Measurements from ENCODE around the gene XPR1. TPM values are rescaled to one million over a fixed set of nuclear protein-coding genes. Genes with fewer than 3 reads are reported as not detected.
"Not testable (repeated sequence)": the region's sequence is repeated elsewhere in the genome, so short reads cannot be mapped to it uniquely, and the experiment has no call there.

The XPR1 gene
- total RNA-seq, 1 experiment from 2014 or later, result 36.1 TPM

GRCh38 chr1:180787628-180788307, 155.9 kb downstream of the XPR1 start:
- ChIA-PET CTCF (no interaction called here), POLR2A (no interaction called here)
- Histone ChIP-seq H3K4me1 (ENCODE audit: control insufficient read depth, insufficient read depth, low read length) (no peaks in the 10 kb centered on the region), H3K4me3 (ENCODE audit: low read depth in 2 of 2, low read length in 2 of 2) (no peak overlapping the region), H3K36me3 (ENCODE audit: control insufficient read depth, insufficient read depth, low read length) (no peaks in the 10 kb centered on the region), H3K27me3 (ENCODE audit: control insufficient read depth, insufficient read depth, low read length) (no peaks in the 10 kb centered on the region), H3K9me3 (ENCODE audit: control insufficient read depth, insufficient read depth, low read depth, low read length) (no peaks in the 10 kb centered on the region), H3K27ac (ENCODE audit: low read length) (no peak overlapping the region)
- TF ChIP-seq POLR2AphosphoS5 (IDR thresholded peaks at IDR 0.05; ENCODE audit: low read depth, low read length), result no peak
- no peak for TF ChIP-seq CTCF (IDR thresholded peaks at IDR 0.05)
- no peak for TF ChIP-seq SIN3A (IDR thresholded peaks at IDR 0.05; ENCODE audit: borderline replicate concordance, insufficient read depth, low read depth, low read length)
- TF ChIP-seq TCF7L2 (IDR thresholded peaks at IDR 0.05; ENCODE audit: low read depth, low read length), result no peak
- TF ChIP-seq REST (IDR thresholded peaks at IDR 0.05; ENCODE audit: insufficient read depth in 1 of 2, low read depth in 2 of 2, low read length in 1 of 2), result no peak
- intact Hi-C loops (cut with micrococcal nuclease; ENCODE audit: unreplicated experiment), result no loop called here
- in situ Hi-C loops (cut with HindIII; ENCODE audit: low pct_unique_long_range_greater_than_20kb, low sequenced_read_pairs), result no loop called here
- ATAC-seq (no peak), DNase-seq (ENCODE audit: low read depth, low spot score) (no peak)
- BruUV-seq (replicated peaks), result no TSS peak

- Histone ChIP-seq H3K4me3 (ENCODE audit: low read depth in 2 of 2, low read length in 2 of 2) (no peak overlapping the region), H3K36me3 (ENCODE audit: control insufficient read depth, insufficient read depth, low read length) (no peaks in the 10 kb centered on the region), H3K4me1 (ENCODE audit: control insufficient read depth, insufficient read depth, low read length) (no peaks in the 10 kb centered on the region), H3K27ac (ENCODE audit: low read length) (no peak overlapping the region), H3K27me3 (ENCODE audit: control insufficient read depth, insufficient read depth, low read length) (no peaks in the 10 kb centered on the region), H3K9me3 (ENCODE audit: control insufficient read depth, insufficient read depth, low read depth, low read length) (no peaks in the 10 kb centered on the region)
- ATAC-seq (no peak), DNase-seq (ENCODE audit: low read depth, low spot score) (no peak)
- CTCF ChIA-PET, result no interaction called here
- intact Hi-C loops (cut with micrococcal nuclease; ENCODE audit: unreplicated experiment), result no loop called here
- TF ChIP-seq REST (IDR thresholded peaks at IDR 0.05; ENCODE audit: insufficient read depth in 1 of 2, low read depth in 2 of 2, low read length in 1 of 2), result no peak
- no peak for TF ChIP-seq POLR2AphosphoS5 (IDR thresholded peaks at IDR 0.05; ENCODE audit: low read depth, low read length)
- no peak for TF ChIP-seq TCF7L2 (IDR thresholded peaks at IDR 0.05; ENCODE audit: low read depth, low read length)
- TF ChIP-seq SIN3A (IDR thresholded peaks at IDR 0.05; ENCODE audit: borderline replicate concordance, insufficient read depth, low read depth, low read length), result no peak
- TF ChIP-seq CTCF (IDR thresholded peaks at IDR 0.05), result no peak
- POLR2A ChIA-PET, result no interaction called here
- in situ Hi-C loops (cut with HindIII; ENCODE audit: low pct_unique_long_range_greater_than_20kb, low sequenced_read_pairs), result no loop called here
- BruUV-seq (replicated peaks), result no TSS peak
Measured at GRCh38 chr1:180789460-180789859, 157.6 kb downstream of the XPR1 start.

- H3K9me3 ChIP-seq (ENCODE audit: control insufficient read depth, insufficient read depth, low read depth, low read length); ATAC-seq; intact Hi-C loops (cut with micrococcal nuclease; ENCODE audit: unreplicated experiment); H3K36me3 ChIP-seq (ENCODE audit: control insufficient read depth, insufficient read depth, low read length); H3K4me1 ChIP-seq (ENCODE audit: control insufficient read depth, insufficient read depth, low read length); H3K27me3 ChIP-seq (ENCODE audit: control insufficient read depth, insufficient read depth, low read length); H3K4me3 ChIP-seq (ENCODE audit: low read depth in 2 of 2, low read length in 2 of 2); in situ Hi-C loops (cut with HindIII; ENCODE audit: low pct_unique_long_range_greater_than_20kb, low sequenced_read_pairs); CTCF ChIA-PET; H3K27ac ChIP-seq (ENCODE audit: low read length); BruUV-seq (replicated peaks); POLR2A ChIA-PET; DNase-seq (ENCODE audit: low read depth, low spot score): not testable (repeated sequence)
Measured at GRCh38 chr1:180791152-180791551, 159.3 kb downstream of the XPR1 start.
